GM12878 (cell line): ENCODE data around the gene FCER1G. TPM values are rescaled to one million over a fixed set of nuclear protein-coding genes. Genes with fewer than 3 reads are reported as not detected.

ENCODE experiments used
- ATAC-seq: fragments of 200-7000 bp; cut with Tn5 transposase; 3 replicates; pipeline ENCODE4 v1.9.1; 2020; ENCODE audit warnings: mild to moderate bottlenecking, moderate library complexity
- BruUV-seq: library from RNA; stranded (reverse); fragments of 400-500 nt; replicated peaks from 2 replicates; lab custom pipeline; 2021; lab: Mats Ljungman, UMichigan
- CTCF ChIA-PET: fragments of 300-600 bp; sonication (Branson Sonifier 250); formaldehyde crosslinking; extraction: SDS; loops from one replicate; lab custom pipeline; 2021; ENCODE audit warnings: inconsistent platforms; lab: Yijun Ruan, JAX
- POLR2A ChIA-PET: fragments of 350-600 bp; formaldehyde crosslinking; extraction: SDS; loops from one replicate; lab custom pipeline; 2021; ENCODE audit warnings: inconsistent platforms; lab: Charles Lee
- RAD21 ChIA-PET: fragments of 300-600 bp; sonication (Branson Sonifier 250); formaldehyde crosslinking; loops from one replicate; lab custom pipeline; 2023; ENCODE audit warnings: antibody characterized with exemption; ENCODE audit not compliant: unreplicated experiment; lab: Charles Lee
- SMC1A ChIA-PET: fragments of 300-600 bp; sonication (Branson Sonifier 250); formaldehyde crosslinking; loops from one replicate; lab custom pipeline; 2023; ENCODE audit not compliant: unreplicated experiment, uncharacterized antibody; lab: Charles Lee
- DNase-seq: peaks from one replicate; pipeline ENCODE4 v3.0.0-alpha.2; 2011; ENCODE audit warnings: low read depth, low spot score
- FAIRE-seq: peaks from 3 replicates; lab custom pipeline; 2011; peaks lifted over from hg19 to GRCh38; lab: Jason Lieb, UNC
- H2AFZ ChIP-seq: 2 replicates; pipeline ENCODE4 v1.6.0; 2011; ENCODE audit warnings: low read depth, low read length, control low read depth; ENCODE audit not compliant: control insufficient read depth
- H3K27ac ChIP-seq: 2 replicates; pipeline ENCODE4 v1.5.1; 2011; ENCODE audit warnings: control low read depth; ENCODE audit not compliant: control insufficient read depth, insufficient read depth
- H3K27me3 ChIP-seq, 2 experiments: replicated peaks in 1 of 2; 2 replicates each; pipeline versions ENCODE4 v1.6.0 to v1.6.1; 2011; ENCODE audit warnings: low read length in 1 of 2; ENCODE audit not compliant: control insufficient read depth in 2 of 2, insufficient read depth in 2 of 2
- H3K36me3 ChIP-seq, 2 experiments: 2 replicates each; pipeline ENCODE4 v1.5.1; 2011; ENCODE audit warnings: low read length in 1 of 2; ENCODE audit not compliant: control insufficient read depth in 2 of 2, insufficient read depth in 2 of 2
- H3K4me1 ChIP-seq: 2 replicates; pipeline ENCODE4 v1.6.1; 2011; ENCODE audit warnings: mild to moderate bottlenecking, low read length, moderate library complexity, mixed read lengths; ENCODE audit not compliant: control insufficient read depth, insufficient read depth
- H3K4me2 ChIP-seq: 2 replicates; pipeline ENCODE4 v1.6.0; 2011; ENCODE audit warnings: control low read depth; ENCODE audit not compliant: control insufficient read depth, insufficient read depth
- H3K4me3 ChIP-seq: fragments of 200-600 bp; sonication (generic); 2 replicates; pipeline ENCODE4 v1.5.1; 2016
- H3K79me2 ChIP-seq: 2 replicates; pipeline ENCODE4 v1.6.0; 2011; ENCODE audit warnings: low read length; ENCODE audit not compliant: control insufficient read depth, insufficient read depth
- H3K9ac ChIP-seq: 2 replicates; pipeline ENCODE4 v1.8.0; 2011; ENCODE audit warnings: low read length, control low read depth, mixed read lengths; ENCODE audit not compliant: control insufficient read depth, insufficient read depth
- H3K9me3 ChIP-seq: replicated peaks from 3 replicates; pipeline ENCODE4 v1.5.1; 2011; ENCODE audit warnings: mild to moderate bottlenecking, low read length; ENCODE audit not compliant: control insufficient read depth, insufficient read depth
- H4K20me1 ChIP-seq: 2 replicates; pipeline ENCODE4 v1.6.0; 2011; ENCODE audit not compliant: control insufficient read depth, insufficient read depth
- IRF4 ChIP-seq: IDR thresholded peaks from 2 replicates; pipeline ENCODE4 v1.6.1; 2011; ENCODE audit warnings: low read depth, low read length
- PML ChIP-seq: IDR thresholded peaks from 2 replicates; pipeline ENCODE4 v1.6.1; 2012; ENCODE audit warnings: low read length, inconsistent platforms
- POU2F2 ChIP-seq: IDR thresholded peaks from 3 replicates; pipeline ENCODE4 v1.6.1; 2011; ENCODE audit warnings: low read depth, mild to moderate bottlenecking, low read length, borderline replicate concordance
- SP1 ChIP-seq: IDR thresholded peaks from one replicate; pipeline ENCODE4 v1.6.1; 2011; ENCODE audit warnings: low read depth, low read length
- SREBF2 ChIP-seq: IDR thresholded peaks from 2 replicates; pipeline ENCODE4 v1.6.1; 2012; ENCODE audit warnings: mild to moderate bottlenecking, low read length
- WGBS: methylation state at CpG from one replicate; pipeline ENCODE4 v1.1.6; 2016; ENCODE audit warnings: low lambda C conversion rate; ENCODE audit not compliant: insufficient replicate concordance, insufficient coverage; ENCODE audit errors: missing lambda C conversion rate; 5-methylcytosine and 5-hydroxymethylcytosine counted together
- in situ Hi-C: fragments of 300-500 bp; cut with MboI; formaldehyde crosslinking; loops from 9 replicates; pipeline ENCODE4 v1.14.3; 2018; ENCODE audit warnings: mixed read lengths
- intact Hi-C: fragments of 100-400 bp; cut with micrococcal nuclease; formaldehyde crosslinking; loops from one replicate; pipeline ENCODE4 v1.14.2; 2022; ENCODE audit not compliant: unreplicated experiment
- polyA plus RNA-seq, 11 experiments: library from polyadenylated mRNA; depleted of rRNA in 4 of 11; unstranded in 6 of 11; stranded (reverse) in 5 of 11; fragments of >200 nt; fragmentation: Nextera tagmentation in 4 of 11; fragmentation: Illumina TruSeq in 1 of 11; extraction: Ambion mirVana in 4 of 11; extraction: Trizol in 1 of 11; gene quantifications; 1 replicate in 1 of 11; 2 replicates in 10 of 11; pipeline versions ENCODE4 v1.2.1 to v1.2.3, GENCODE V29; 2011 to 2016; ENCODE audit warnings: inconsistent platforms in 2 of 11, missing spikeins in 2 of 11, low read depth in 1 of 11
- total RNA-seq, 4 experiments: library from RNA; depleted of rRNA in 3 of 4; stranded (reverse); fragments of >200 nt in 3 of 4; fragmentation: Illumina TruSeq in 1 of 4; extraction: Trizol in 1 of 4; gene quantifications; 2 replicates each; pipeline versions ENCODE4 v1.2.1 to v1.2.3, GENCODE V29; 2013 to 2021

Gene FCER1G
- total and polyA plus RNA-seq, 10 of the 15 experiments (the other 5 are each of a cell fraction or from before 2014, with no cell fraction given) = 0.40 to 1.9 (median 0.89) TPM

- no peak for TF ChIP-seq SP1
- no peak for TF ChIP-seq IRF4
- TF ChIP-seq SREBF2 = no peak
- no peak for TF ChIP-seq POU2F2
- no peak for TF ChIP-seq PML
Measured at GRCh38 chr1:161259345-161259702, 44.2 kb downstream of the FCER1G start (continued).

- in situ Hi-C loops = no loop called here
- Histone ChIP-seq H3K27ac (no peak overlapping the region), H3K9ac (no peak overlapping the region), H4K20me1 (no peaks in the 10 kb centered on the region), H3K79me2 (no peaks in the 10 kb centered on the region), H3K4me1 (peaks cover 13% of the 10 kb centered on the region), H3K9me3 (peaks cover 7% of the 10 kb centered on the region; the same call in 1 of the 3 replicates), H3K27me3 (peaks cover 0 to 5% of the 10 kb centered on the region in 2 experiments; a peak in 1 of 4 replicates), H2AFZ (no peak overlapping the region), H3K4me2 (no peak overlapping the region), H3K4me3 (no peak overlapping the region), H3K36me3 (no peaks in the 10 kb centered on the region)
- intact Hi-C loops = no loop called here
- SMC1A ChIA-PET = interaction anchor here (0.6 to 2.5 kb wide), 8 partner anchors 11 to 175 kb away, joined by 3 to 10 read pairs (median 4); partner anchors contain the start of gene TOMM40L
- DNase-seq = no peak
- no peak for FAIRE-seq
- POLR2A ChIA-PET = interaction anchor here (0.6 to 1.6 kb wide), 4 partner anchors 11 to 94 kb away, joined by 3 to 4 read pairs (median 3); partner anchors contain the start of gene PPOX
- BruUV-seq = no TSS peak
- no peak for TF ChIP-seq POU2F2
- CTCF ChIA-PET = interaction anchor here (2.1 to 4.0 kb wide), 2 partner anchors 31 to 35 kb away, joined by 5 to 16 read pairs; no protein-coding TSS in a partner anchor
- RAD21 ChIA-PET = no interaction called here
- ATAC-seq = no peak
- 54% methylated on average over 1 of the region's 1 CpG for WGBS
Measured at GRCh38 chr1:161259765-161260164, 44.7 kb downstream of the FCER1G start.
